Heart right ventricle (tissue), 16 donors: Measurements from ENCODE around the gene PMIS2. TPM values are rescaled to one million over a fixed set of nuclear protein-coding genes. Genes with fewer than 3 reads are reported as not detected.

Experiments
- ATAC-seq, 8 donors: fragments of 200-7000 bp; cut with Tn5 transposase; one replicate each; pipeline ENCODE4 v1.9.1; 2020; ENCODE audit warnings: mild to moderate bottlenecking in 8 of 8, moderate library complexity in 8 of 8, moderate number of reproducible peaks in 1 of 8
- DNase-seq, 2 donors: peaks; one replicate each; pipeline ENCODE4 v3.0.0-alpha.2; 2020
- H3K27ac ChIP-seq, 10 donors: fragments of 200-600 bp; sonication (generic) in 2 of 10; one replicate each; pipeline versions ENCODE4 v1.5.0 to v1.8.0; 2020 to 2022; ENCODE audit warnings: mild to moderate bottlenecking in 3 of 10
- H3K27me3 ChIP-seq, 7 donors: fragments of 200-600 bp; one replicate each; pipeline ENCODE4 v1.8.0; 2021 to 2022; ENCODE audit warnings: mild to moderate bottlenecking in 2 of 7
- H3K36me3 ChIP-seq, 9 donors: fragments of 200-600 bp; sonication (generic) in 1 of 9; one replicate each; pipeline versions ENCODE4 v1.5.0 to v1.8.0; 2020 to 2022; ENCODE audit warnings: mild to moderate bottlenecking in 2 of 9
- H3K4me1 ChIP-seq, 9 donors: fragments of 200-600 bp; sonication (generic) in 1 of 9; one replicate each; pipeline versions ENCODE4 v1.5.0 to v1.8.0; 2020 to 2022; ENCODE audit warnings: mild to moderate bottlenecking in 4 of 9
- H3K4me3 ChIP-seq, 10 donors: fragments of 200-600 bp; sonication (generic) in 2 of 10; one replicate each; pipeline versions ENCODE4 v1.5.0 to v1.8.0; 2020 to 2022; ENCODE audit warnings: mild to moderate bottlenecking in 7 of 10, moderate library complexity in 2 of 10
- H3K9me3 ChIP-seq, 11 donors: fragments of 200-600 bp in 10 of 11; sonication (generic) in 2 of 11; one replicate each; pipeline versions ENCODE4 v1.5.0 to v1.8.0; 2013 to 2022; ENCODE audit warnings: mild to moderate bottlenecking in 2 of 11, control low read depth in 1 of 11, moderate library complexity in 1 of 11
- WGBS, 2 donors: extraction: QIAGEN DNeasy Blood & Tissue Kit; methylation state at CpG; one replicate each; pipeline ENCODE4 v1.1.7; 2013; ENCODE audit warnings: inconsistent platforms in 1 of 2; 5-methylcytosine and 5-hydroxymethylcytosine counted together
- intact Hi-C, 10 donors: fragments of 100-400 bp; cut with DNase I; formaldehyde crosslinking; loops; one replicate each; pipeline versions ENCODE4 v1.11.1 to v1.14.2; 2022
- polyA plus RNA-seq, 2 donors: library from polyadenylated mRNA; stranded (reverse); fragments of 200-250 nt; gene quantifications; one replicate each; pipeline ENCODE4 v1.2.3, GENCODE V29; 2013
- total RNA-seq, 10 donors: library from RNA; stranded (reverse); fragmentation: NEBNext Ultra II Directional in 3 of 10; extraction: Animal tissue kit (Norgen Biotek cat#: 25700) in 3 of 10; gene quantifications; one replicate each; pipeline versions ENCODE4 v1.2.1 to v1.2.4, GENCODE V29; 2021 to 2023
- TF ChIP-seq, protein P1 (sequence below), 9 donors: fragments of 200-600 bp; sonication (generic) in 2 of 9; IDR thresholded peaks; one replicate each; pipeline versions ENCODE4 v1.5.0 to v1.8.0; 2021 to 2022; ENCODE audit warnings: antibody characterized with exemption in 9 of 9, mild to moderate bottlenecking in 5 of 9, moderate library complexity in 1 of 9
- donor health status: Arrhythmogenic right ventricular cardiomyopathy.
- donor health status: ischemic (EF 13 %, LVEDD 7.1; RV severe dilation, severe dysfunction).
- donor health status: healthy with polysubstance abuse.
- donor health status: DM: no; HTN: yes; CAD: no.
- donor health status: DM: no; HTN: no; CAD: no.
- donor health status: ischemic (EF 25% LVEDD 6.9; RV normal size, moderate dysfunction).
- donor health status: ischemic (EF 25% LVEDD 5.7; RV mildly dilated, moderate dysfunction).
- donor health status: healthy.
- donor health status: DM: yes; HTN: yes; CAD: no.
- donor health status: Ischemic cardiomyopathy.
- donor health status: ischemic (EF 35%, LVEDD 5.7; RV mildly dilated, moderate dysfunction).
- donor health status: nonischemic (EF 11% LVEDD 7.7; RV severe dilation, severe dysfunction).
- donor health status: DM: yes; HTN: yes; CAD: no.
- donor health status: PGD.
- donor health status: ischemic (EF 29% LVEDD 5.4; RV normal size, mild dysfunction).
- donor health status: nonischemic (EF 23%, LVEDD 6.1; RV moderate dilation, normal function).

PMIS2 gene
- total and polyA plus RNA-seq, 12 donors, result not detected

DNA sequence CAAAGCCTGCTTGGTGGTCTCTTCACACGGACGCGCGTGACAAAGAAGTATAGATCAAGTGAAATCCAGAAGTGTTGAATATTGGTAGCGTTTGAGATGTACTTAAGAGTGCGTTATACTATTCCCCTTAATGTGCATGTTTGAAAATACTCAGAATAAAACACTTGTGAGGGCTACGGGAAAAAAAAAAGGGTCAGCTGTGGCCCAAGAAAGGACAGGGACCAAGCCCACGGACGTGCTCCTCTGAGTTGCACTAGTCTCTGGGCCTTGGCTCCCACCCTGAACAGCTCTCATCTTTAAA lies 42.2 kb downstream of the PMIS2 start:
- intact Hi-C loops, result no loop called here
- Histone ChIP-seq H3K27me3 (no peaks in the 10 kb centered on the region), H3K9me3 (no peaks in the 10 kb centered on the region), H3K4me1 (peaks cover 3 to 24% (median 19%) of the 10 kb centered on the region in 9 donors), H3K27ac (peak overlapping the region; percentile 53 to 97 (median 93)), H3K4me3 (peak overlapping the region; percentile 50 to 99 (median 90)), H3K36me3 (peaks cover 0 to 34% (median 24%) of the 10 kb centered on the region in 9 donors)
- no peak for ATAC-seq
- WGBS, 2 donors, result 10% methylated on average over 9 of the region's 9 CpGs
- TF ChIP-seq, protein P1, sequence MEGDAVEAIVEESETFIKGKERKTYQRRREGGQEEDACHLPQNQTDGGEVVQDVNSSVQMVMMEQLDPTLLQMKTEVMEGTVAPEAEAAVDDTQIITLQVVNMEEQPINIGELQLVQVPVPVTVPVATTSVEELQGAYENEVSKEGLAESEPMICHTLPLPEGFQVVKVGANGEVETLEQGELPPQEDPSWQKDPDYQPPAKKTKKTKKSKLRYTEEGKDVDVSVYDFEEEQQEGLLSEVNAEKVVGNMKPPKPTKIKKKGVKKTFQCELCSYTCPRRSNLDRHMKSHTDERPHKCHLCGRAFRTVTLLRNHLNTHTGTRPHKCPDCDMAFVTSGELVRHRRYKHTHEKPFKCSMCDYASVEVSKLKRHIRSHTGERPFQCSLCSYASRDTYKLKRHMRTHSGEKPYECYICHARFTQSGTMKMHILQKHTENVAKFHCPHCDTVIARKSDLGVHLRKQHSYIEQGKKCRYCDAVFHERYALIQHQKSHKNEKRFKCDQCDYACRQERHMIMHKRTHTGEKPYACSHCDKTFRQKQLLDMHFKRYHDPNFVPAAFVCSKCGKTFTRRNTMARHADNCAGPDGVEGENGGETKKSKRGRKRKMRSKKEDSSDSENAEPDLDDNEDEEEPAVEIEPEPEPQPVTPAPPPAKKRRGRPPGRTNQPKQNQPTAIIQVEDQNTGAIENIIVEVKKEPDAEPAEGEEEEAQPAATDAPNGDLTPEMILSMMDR (IDR thresholded peaks at IDR 0.05), result no peak
- DNase-seq, result no peak

DNA sequence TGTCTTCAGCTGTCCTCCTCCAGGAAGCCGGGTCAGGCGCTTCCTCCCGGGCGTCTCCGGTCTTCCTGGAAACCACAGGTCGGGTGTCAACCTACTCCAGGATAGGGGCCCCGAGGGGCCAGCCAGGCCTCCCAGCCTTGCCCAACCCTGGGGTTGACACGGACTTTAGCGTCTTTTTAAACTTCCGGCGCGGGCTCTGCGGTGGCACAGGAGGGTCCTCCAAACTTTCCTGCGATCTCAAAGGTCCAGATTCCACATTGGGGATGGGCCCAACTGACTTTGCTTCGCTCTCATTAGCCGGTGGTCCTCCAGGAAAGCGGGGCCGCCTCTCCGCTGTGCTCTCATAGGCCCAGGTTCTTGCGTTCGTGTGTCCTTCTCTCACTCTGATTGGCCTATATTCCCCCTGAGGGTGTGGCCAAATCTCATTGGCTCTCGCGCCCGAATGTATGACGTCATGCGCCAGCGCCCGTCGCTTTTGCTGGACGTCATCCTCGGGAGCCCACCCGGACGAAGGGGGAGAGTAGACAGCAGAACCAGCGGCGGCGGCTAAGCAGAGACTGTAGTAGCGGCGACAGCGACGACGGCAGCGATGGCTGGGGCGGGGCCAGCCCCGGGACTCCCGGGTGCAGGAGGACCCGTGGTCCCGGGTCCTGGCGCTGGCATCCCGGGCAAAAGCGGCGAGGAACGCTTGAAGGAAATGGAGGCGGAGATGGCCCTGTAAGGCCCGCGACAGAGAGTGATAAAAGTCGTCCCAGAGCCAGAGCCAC lies 42.8 kb downstream of the PMIS2 start, which contains the start of gene RBM42:
Gene RBM42, plus strand, starts transcription at position 472 of the 767 bp plus-strand sequence. Its CDS starts 118 bp downstream, at position 590.
- DNase-seq, result peak; percentile 94 to 98
- 0% methylated on average over 56 of the region's 56 CpGs for WGBS, 2 donors
- TF ChIP-seq, protein P1 (IDR thresholded peaks at IDR 0.05), result no peak
- Histone ChIP-seq H3K27ac (peak within 1 kb of the TSS; percentile 53 to 97 (median 93)), H3K4me1 (peaks cover 3 to 24% (median 19%) of the 10 kb centered on the region in 9 donors), H3K36me3 (peaks cover 0 to 39% (median 24%) of the 10 kb centered on the region in 9 donors), H3K27me3 (no peaks in the 10 kb centered on the region), H3K9me3 (no peaks in the 10 kb centered on the region), H3K4me3 (peak within 1 kb of the TSS; percentile 76 to 99 (median 92))
- intact Hi-C loops, result no loop called here
- ATAC-seq, result peak; percentile 99 to 100 (median 100)

DNA sequence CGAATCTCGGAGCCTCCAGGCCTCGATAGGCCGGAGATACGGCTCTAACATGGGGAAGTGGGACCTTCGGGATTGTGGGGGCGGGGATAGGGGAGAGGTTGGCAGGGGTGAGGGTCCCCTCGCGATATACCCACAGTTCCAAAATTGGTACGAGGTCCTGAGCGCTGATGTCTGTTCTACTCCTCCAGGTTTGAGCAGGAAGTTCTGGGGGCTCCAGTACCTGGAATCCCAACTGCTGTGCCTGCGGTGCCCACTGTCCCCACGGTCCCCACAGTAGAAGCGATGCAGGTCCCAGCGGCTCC lies 43.3 kb downstream of the PMIS2 start:
- peak overlapping the region; percentile 3 to 97 (median 92) for H3K27ac ChIP-seq
- peaks cover 3 to 24% (median 19%) of the 10 kb centered on the region in 9 donors for H3K4me1 ChIP-seq
- no peaks in the 10 kb centered on the region for H3K9me3 ChIP-seq
- DNase-seq, result no peak
- H3K27me3 ChIP-seq, result no peaks in the 10 kb centered on the region
- peak in 2 of 8 donors; percentile 1 to 2 for ATAC-seq
- peaks cover 5 to 44% (median 28%) of the 10 kb centered on the region in 9 donors for H3K36me3 ChIP-seq
- TF ChIP-seq, protein P1 (IDR thresholded peaks at IDR 0.05), result no peak
- peak overlapping the region; percentile 76 to 99 (median 92) for H3K4me3 ChIP-seq
- intact Hi-C loops, result no loop called here
- 4 to 5% methylated on average over 15 of the region's 15 CpGs for WGBS, 2 donors

DNA sequence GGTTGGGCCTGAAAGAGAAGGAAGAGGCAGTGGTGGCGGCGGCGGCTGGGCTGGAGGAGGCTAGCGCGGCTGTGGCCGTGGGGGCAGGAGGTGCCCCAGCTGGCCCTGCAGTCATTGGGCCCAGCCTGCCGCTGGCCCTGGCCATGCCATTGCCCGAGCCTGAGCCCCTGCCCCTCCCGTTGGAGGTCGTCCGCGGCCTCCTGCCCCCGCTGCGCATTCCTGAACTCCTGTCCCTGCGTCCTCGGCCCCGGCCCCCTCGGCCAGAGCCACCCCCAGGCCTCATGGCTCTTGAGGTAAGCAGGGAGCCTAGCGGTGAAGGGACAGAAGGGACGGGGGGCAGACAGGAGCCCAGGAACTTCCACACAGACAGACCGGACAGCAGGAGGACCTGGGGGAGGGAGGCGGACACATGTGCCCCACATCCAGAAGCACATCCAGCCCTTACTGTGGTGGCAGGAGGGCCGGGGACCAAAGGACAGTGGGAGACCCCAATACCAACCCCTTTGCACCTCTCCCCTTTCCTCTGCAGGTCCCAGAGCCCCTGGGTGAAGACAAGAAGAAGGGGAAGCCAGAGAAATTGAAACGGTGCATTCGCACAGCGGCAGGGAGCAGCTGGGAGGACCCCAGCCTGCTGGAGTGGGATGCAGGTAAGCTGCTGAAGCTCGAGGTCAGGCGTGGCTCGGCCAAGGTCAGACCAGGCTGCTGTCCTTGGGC lies 47.9 kb downstream of the PMIS2 start:
- Histone ChIP-seq H3K4me3 (no peak overlapping the region), H3K4me1 (peaks cover 3 to 16% (median 12%) of the 10 kb centered on the region in 9 donors), H3K27ac (no peak overlapping the region), H3K36me3 (peaks cover 8 to 86% (median 68%) of the 10 kb centered on the region in 9 donors), H3K27me3 (no peaks in the 10 kb centered on the region), H3K9me3 (no peaks in the 10 kb centered on the region)
- ATAC-seq (no peak), DNase-seq (no peak)
- intact Hi-C loops, result no loop called here
- TF ChIP-seq, protein P1 (IDR thresholded peaks at IDR 0.05), result no peak
- 93 to 94% methylated on average over 29 of the region's 29 CpGs for WGBS, 2 donors
